Measurements from ENCODE around the gene SERPINE1. TPM values are rescaled to one million over a fixed set of nuclear protein-coding genes. Genes with fewer than 3 reads are reported as not detected.
A peak's percentile ranks its signal among the peaks of the same experiment; 100 is the strongest.

SERPINE1 gene
- total and polyA plus RNA-seq, 2 of the 13 experiments (the other 11 are each of a cell fraction or from before 2014, with no cell fraction given) = 21.2 to 1,576 TPM

- TF ChIP-seq IKZF5 (CRISPR knock-in tag; IDR thresholded peaks at IDR 0.05) = peak; percentile 97
- peak; percentile 77; the same call in 1 of the 2 replicates for TF ChIP-seq BRF2 (CRISPR knock-in tag; IDR thresholded peaks at IDR 0.05)
- TF ChIP-seq HOXA3 (CRISPR knock-in tag; IDR thresholded peaks at IDR 0.05) = peak; percentile 91
- TF ChIP-seq ZBTB46 (CRISPR knock-in tag; IDR thresholded peaks at IDR 0.05; ENCODE audit: borderline replicate concordance) = no peak
- peak; percentile 98 for TF ChIP-seq MAF1 (CRISPR knock-in tag; IDR thresholded peaks at IDR 0.05; ENCODE audit: borderline replicate concordance)
- TF ChIP-seq ZKSCAN5 (CRISPR knock-in tag; IDR thresholded peaks at IDR 0.05) = peak; percentile 33; the same call in 1 of the 2 replicates
- TF ChIP-seq SOX13 (IDR thresholded peaks at IDR 0.05) = no peak
- TF ChIP-seq SOX13 (CRISPR knock-in tag; conservative IDR thresholded peaks at IDR 0.05 in 1 of 2, IDR thresholded peaks at IDR 0.05 in 1 of 2) = peak in 1 of 2 experiments; percentile 77; a peak in 2 of 4 replicates
- peak; percentile 82 for TF ChIP-seq ZNF761 (CRISPR knock-in tag; conservative IDR thresholded peaks at IDR 0.05)
- 0 out of 2 replicates have a peak, but pooled peaks have one; percentile 35 for TF ChIP-seq THAP8 (CRISPR knock-in tag; IDR thresholded peaks at IDR 0.05; ENCODE audit: borderline replicate concordance)
- TF ChIP-seq GABPB1 (CRISPR knock-in tag; IDR thresholded peaks at IDR 0.05) = peak; percentile 84
- peak; percentile 64 for TF ChIP-seq ZNF629 (CRISPR knock-in tag; conservative IDR thresholded peaks at IDR 0.05)
- peak; percentile 84; the same call in 1 of the 2 replicates for TF ChIP-seq NAIF1 (CRISPR knock-in tag; IDR thresholded peaks at IDR 0.05; ENCODE audit: borderline replicate concordance)
- TF ChIP-seq ZNF878 (CRISPR knock-in tag; IDR thresholded peaks at IDR 0.05) = peak; percentile 98
- no peak for TF ChIP-seq SETDB1 (CRISPR knock-in tag; IDR thresholded peaks at IDR 0.05; ENCODE audit: borderline replicate concordance)
- peak; percentile 81 for TF ChIP-seq ETV5 (CRISPR knock-in tag; IDR thresholded peaks at IDR 0.05; ENCODE audit: borderline replicate concordance)
- TF ChIP-seq ZNF574 (CRISPR knock-in tag; IDR thresholded peaks at IDR 0.05) = peak; percentile 92
- TF ChIP-seq NFE2L2 (IDR thresholded peaks at IDR 0.05; ENCODE audit: low read length) = no peak
Measured at GRCh38 chr7:101165075-101165957, 38.4 kb downstream of the SERPINE1 start, which contains the start of gene VGF (continued).

Data from HepG2 (cell line).